SKM-1 (cell line): ENCODE measurements around the gene HOXB13.
"Not testable (repeated sequence)": the region's sequence is repeated elsewhere in the genome, so short reads cannot be mapped to it uniquely, and the experiment has no call there.

Source experiments
- DNase-seq: peaks from one replicate; lab custom pipeline; 2025; ENCODE audit not compliant: unreplicated experiment; lab: John Stamatoyannopoulos, UW

The HOXB13 gene

DNA sequence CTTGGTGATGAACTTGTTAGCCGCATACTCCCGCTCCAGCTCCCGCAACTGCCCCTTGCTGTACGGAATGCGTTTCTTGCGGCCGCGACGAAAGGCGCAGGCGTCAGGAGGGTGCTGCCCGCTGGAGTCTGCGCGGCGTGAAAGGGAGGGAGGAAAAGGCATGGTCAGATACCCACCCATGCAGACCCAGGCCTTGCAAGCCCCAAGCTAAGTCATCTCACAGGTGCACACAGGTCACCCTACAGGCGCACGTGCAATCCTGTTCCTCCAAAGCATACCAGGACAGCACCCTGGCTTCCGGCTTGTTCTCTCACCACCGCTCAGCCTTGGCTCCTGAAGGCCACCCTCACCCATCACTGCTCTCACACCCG lies 1.6 kb downstream of the HOXB13 start:
- no peak for DNase-seq

DNA sequence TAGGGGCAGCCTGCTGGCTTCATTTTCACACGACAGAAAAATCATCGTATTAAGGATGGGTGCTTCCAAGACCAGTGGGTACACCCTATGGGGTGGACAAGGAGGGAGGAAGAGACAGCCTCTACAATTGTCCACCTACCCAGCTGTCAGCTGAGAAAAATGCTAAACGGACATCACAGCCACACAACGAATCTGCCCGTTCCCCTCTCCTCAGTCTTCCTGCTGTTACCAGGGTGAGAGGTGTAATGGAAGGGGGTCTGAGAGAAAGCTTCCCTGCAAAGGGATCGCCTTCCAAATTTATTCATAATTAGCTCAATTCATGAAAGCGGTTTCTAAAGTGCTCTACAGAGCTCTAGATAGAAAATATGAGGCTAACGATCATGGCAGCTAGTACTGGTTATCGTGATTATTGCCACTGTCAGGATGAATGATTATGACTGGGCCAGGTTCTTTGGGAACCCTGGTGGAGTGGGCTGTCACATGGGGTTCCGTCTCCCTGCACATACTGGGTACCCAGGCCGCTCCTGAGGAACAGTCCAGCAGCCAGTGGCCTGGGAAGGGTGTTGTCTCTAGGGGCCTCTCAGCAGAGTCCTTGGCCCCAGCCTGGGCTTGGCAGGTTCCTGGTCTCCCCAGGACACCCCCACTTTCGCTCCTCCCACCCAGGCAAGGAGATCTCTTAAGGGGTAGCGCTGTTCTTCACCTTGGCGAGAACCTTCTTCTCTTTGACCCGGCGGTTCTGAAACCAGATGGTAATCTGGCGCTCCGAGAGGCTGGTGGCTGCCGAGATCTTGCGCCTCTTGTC lies 2.2 kb downstream of the HOXB13 start:
- no peak for DNase-seq

DNA sequence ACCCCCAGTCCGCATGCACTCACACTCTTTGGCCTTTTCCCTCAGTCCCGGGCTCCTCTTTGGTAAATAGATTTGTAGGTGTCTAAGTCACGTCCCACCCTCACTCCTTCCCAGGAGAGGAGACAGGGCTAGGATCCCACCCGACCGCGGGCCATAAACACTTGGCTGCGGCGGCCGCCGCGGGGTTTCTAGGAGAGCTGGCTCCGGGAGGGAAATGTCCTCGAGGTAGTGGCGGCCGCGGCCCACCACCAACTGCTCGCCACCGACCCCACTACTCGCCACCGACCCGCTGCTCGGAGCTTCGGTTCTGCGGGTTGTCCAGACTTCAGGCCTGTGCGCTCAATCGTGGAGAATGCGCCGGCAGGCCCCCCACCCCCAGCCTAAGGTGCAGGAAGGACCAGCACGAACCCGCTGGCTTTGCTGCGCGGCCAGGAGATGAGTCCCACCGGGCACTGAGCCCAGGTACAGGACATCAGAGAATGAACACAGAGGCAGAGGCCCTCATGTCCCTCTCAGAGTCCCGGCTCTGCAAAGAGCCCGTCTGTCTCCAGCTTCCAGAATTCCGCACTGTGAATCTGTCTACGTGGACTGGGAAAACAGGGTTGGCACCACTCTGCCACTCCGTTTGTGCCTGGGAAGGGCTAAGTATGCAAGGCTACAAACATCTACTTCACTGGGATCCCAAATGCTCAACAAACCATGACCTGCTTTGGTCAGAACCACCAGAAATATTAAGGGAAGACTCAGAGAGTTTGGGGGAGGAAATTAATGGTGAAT lies 3.1 kb downstream of the HOXB13 start:
- no peak for DNase-seq

DNA sequence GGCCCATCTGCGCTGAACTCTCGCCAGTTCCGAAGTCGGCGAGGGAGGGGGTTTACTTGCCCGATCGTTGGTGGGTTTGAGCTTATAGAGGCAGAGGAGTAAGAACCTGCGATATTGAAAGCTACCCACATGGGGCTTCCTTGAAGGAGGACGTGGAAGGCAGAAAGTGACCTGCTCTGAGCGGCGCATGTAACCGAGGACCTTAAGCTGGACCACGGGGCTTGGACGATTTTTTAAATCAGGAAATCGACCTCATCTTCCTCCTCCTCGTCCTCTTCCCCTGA lies 3.6 kb downstream of the HOXB13 start:
- no peak for DNase-seq

DNA sequence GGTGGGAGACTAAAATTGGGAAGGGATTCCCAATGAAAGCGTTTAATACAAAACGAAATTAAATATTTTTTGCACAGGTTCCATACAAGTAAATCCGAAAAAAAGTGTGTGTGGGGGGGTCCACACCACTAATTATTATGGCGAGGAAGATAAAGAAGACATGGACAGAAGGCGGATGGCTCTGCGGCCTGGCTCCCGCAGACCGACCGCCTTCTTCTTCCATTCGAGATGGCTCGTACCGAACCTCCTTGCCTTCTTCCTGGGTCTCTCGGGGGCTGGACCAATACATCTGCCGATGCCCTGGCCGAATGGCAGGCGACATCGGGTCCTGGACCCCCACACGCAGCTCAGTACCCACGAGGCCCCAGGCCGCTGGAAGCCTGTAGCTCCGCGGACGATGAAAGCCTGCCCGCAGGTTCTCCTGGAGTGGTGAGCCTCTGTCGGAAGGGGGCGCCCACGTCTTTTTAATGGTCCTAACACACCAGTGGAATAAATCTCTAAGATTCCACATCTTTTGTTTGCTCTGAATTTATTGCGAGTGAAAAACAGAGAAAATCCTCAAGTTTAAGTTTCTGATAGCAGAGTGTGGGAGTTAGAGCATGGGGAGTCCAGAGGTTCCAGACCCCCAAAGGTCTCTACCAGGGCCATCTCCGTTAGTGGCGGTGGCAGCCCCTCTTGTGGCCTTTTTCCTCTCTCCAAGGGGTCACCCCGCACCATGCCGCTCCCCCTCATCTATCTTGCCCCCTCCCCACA lies 4.1 kb downstream of the HOXB13 start:
- peak; percentile 20 for DNase-seq

DNA sequence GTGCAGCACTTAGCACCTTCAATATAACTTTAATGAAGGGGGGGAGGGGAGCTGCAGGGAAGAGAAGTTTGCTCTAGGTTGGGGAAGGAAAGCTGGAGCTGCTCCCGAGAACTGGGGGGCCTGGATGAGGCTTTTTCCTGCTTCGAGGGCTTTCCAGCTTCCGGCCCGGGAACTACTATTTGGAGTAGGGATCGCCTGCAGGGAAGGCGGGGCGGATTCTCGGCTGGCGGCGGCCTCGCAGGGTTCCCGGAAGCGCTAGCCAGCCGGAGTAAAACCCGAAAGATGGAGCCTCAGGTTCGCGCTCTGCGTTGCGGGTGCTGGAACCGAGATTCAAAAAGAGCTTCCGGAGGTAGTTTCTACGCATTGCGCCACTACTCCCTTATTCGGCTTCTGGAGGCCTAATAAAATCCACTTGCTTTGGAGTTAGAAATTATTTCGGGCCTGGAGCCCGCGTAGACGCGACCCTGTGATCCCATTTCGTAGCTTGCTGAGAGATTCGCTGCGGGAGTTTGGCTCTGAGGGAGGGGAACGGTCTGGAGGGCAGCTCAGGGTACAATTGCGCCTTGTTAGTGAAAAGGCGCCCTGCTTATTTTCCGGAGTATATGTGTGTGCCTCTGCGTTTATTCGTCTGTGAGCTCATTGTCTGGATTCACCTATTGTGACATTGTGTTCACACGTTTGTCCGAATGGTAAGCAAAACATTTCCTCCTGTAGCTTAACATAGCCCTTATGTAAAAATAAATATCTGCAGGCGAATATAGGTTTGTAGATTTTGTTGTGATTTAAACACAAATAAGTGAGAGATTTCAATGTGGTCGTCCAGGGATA lies 4.9 kb downstream of the HOXB13 start:
- no peak for DNase-seq

DNA sequence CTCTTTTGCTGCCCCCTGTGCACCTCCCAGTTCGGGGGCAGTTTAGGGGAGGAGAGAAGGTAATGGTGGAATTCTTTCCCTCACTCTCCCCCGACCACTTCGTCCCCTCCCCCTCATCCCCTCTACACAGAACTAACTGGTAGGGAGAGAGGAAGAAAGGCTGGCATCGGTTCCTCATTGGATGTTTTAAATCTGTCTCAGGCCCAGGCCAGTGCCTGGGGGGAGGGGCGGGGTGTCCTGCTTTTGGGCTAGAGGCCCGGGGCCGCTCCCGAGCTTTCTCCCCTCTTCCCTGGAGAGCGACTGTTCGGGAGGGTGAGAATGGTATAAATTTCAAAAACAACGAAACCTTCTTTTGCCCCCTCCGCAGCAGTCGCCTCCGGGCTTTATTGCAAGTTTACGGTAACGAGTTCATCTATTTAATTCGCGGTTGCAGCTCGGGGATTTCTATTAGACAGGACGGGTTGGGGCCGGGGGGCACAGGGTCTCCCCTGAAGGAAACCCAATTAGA lies 5.6 kb downstream of the HOXB13 start, which contains the start of gene PRAC2:
PRAC2 (plus strand) TSS at position 271 of the 508 bp plus-strand sequence. CDS start 1,226 bp downstream, outside the sequence.
- peak; percentile 63 for DNase-seq

DNA sequence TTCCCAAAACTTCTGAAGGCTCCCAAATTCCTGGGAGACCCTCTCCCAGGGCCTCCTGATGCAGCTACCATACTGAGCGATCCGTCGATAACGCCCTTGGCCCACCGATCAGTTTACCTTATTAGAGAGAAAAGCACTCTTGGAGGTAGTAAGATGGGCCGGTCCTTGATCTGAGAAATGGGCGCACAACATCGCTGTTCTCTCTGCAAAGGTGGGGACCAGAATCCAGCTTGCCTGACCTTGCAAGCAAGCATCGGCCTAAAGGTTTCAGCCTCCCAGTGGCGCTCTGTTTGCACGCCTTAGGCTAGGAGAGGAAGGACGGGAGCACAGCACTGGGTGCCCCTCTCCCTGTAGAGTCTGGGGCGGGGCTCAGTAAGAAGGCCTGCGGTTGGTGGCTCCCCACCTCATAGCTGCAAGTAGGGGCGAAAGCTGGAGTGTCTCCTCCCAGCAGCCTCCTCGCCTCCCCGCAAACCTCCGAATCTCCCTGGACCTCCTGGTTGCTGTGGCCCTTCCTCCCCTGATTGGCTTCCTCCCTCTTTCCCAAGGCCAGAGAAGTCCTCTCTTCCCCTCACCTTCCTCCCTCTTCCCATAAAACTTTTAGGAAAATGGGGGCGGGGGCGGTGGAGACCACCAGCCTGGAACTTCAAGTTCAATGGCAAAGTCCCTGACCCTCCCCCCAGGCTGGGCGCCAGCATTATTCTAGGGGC lies 6.2 kb downstream of the HOXB13 start, which contains the start of gene PRAC1:
PRAC1 (minus strand) TSS at position 318 of the 707 bp plus-strand sequence; CDS start at position 192, 126 bp downstream.
- DNase-seq, result no peak

DNA sequence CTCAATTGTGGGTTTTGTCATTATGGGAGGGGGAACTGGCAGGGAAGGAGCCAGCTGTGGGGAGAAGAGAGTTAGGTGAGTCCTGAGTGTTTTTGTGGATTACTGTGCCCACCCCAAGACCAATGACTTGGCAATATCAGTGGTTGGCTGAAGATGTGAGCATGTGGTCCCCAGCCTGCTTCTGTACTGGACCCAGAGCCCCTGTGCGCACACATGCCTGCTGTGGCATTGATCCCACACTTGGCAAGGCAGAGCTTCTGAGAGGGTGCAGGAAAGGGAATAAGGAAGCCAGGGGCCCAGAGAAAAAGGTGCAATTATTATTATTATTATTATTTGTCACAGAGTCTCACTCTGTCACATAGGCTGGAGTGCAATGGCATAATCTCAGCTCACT lies 7.5 kb downstream of the HOXB13 start:
- DNase-seq, result no peak

DNA sequence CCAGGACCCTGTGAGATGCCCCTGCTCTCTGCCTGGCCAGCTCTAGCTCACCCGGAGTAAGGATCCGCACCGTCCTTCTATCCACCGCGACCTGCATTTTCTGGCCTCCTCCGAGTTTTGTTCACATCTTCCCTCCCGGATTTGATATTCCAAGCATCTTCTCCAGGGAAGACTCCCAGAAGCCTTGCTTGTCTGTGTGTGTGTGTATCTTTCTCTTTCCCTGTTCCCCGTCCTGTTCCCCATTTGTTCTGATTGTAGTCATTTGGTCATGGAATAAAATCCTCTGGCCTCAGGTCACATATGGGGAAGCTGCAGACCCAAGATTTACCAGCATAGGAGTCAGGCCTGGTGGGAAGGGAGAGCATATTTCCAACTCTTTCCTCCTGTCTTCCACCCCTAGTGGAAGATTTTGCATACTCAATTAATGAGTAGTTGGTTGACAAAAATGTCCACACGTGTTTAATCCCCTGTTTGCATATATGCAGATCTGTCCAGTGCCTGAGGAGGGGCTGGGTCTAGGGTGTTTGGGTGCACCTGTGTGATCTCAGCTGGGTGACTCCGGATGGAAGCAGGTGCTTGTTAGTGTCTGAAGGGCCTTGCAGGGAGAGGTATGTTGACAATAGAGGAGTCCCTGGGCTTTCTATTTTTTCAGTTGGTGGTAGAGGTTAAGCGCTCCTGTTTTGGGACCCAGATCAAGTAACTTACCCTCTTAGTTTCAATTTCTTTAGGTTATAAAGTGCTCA lies 8.1 kb downstream of the HOXB13 start:
- no peak for DNase-seq

DNA sequence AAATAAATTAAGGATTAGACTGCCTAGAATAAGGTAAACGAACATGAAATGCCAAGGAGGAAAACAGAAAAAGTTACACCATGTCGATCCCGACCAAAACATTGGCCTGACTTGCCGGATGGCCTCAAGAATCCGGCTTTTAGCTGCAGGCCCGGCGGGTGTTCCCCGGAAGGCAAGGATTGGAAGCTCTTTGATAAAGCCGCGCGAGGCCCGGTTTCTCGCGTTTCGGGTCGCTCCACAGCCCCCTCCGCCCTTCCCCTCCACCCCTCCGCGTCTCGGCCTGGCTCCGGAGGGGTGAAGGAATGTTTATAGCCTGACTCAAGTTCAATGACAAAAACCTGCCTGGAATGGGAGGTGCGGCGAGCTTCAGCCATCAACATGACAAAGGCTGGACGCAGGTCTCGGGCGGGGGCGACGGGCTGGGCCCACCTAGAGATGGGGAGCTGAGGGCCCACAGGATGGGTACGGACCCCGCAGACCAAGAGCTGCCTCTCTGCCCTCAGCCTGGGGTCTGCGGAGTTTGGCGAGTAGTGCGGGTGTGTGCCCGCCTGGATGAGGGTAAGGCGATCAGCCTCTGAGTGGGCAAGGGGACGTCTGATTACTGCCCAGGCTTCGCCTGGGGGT lies 8.8 kb downstream of the HOXB13 start:
- no peak for DNase-seq

DNA sequence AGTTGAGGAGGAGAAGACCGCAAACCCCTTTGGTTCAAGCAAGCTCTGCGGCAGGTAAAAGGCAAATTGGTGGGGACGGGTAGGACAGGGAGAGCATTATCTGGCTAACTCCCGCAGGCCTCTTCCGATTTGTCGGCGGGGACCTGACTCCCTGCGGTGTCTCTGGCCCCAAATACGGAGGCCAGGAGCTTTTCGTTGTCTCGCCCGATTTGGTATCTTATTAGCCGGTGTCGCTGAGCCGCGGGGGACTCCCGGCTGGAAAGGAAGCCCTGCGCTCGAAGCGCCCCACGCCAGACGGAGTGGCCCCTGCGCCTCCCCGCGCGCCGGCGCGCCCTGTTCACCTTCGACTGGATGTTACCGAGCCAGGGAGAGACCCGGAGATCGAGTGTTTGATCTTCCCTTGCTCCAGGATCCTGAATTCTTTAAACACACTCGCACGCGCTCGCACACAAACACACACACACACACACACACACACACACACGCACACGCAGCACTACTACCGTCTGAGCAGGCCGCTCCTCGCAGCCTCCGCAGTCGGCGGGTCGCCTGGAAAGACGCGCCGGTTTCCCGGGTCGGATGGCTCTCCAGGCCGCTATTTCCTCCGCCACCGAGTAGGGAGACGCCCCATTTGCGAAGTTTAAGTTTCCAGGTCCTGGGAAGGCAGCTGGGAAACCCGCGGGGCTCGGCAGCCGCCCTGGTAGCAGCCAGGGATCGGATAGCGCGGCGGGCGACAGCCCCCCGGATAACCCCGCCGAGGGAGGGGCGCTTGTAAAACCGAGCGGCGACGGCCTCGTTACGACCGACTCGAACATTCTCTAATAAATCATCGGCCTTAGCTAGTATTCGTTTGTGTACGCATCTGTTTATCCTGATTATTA lies 9.5 kb downstream of the HOXB13 start:
- no peak for DNase-seq

DNA sequence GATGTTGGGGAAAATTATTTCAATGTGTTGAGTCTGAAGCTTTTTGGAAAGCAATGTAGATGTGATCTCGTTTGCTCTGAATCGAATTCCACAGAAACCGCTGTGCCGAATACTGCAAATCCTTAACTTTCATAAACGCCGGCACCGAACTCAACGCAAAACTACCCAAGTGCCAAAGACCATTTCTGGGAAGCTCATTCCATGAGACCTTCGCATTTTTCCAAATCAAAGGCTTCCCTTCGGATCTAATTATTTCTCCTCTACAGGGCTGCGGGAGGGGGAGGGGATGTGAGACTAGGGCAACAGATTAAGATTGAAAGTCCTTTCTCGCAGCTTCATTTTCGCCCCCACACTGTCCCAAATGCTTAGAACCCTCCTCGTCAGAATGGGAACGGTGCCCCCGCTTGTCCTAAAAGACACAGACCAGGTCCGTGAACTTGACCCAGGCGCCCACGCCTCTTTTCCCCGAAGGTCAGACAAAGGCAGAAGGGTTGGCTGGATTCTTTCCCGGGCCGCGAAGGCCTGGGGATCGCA lies 10.3 kb downstream of the HOXB13 start:
- no peak for DNase-seq

DNA sequence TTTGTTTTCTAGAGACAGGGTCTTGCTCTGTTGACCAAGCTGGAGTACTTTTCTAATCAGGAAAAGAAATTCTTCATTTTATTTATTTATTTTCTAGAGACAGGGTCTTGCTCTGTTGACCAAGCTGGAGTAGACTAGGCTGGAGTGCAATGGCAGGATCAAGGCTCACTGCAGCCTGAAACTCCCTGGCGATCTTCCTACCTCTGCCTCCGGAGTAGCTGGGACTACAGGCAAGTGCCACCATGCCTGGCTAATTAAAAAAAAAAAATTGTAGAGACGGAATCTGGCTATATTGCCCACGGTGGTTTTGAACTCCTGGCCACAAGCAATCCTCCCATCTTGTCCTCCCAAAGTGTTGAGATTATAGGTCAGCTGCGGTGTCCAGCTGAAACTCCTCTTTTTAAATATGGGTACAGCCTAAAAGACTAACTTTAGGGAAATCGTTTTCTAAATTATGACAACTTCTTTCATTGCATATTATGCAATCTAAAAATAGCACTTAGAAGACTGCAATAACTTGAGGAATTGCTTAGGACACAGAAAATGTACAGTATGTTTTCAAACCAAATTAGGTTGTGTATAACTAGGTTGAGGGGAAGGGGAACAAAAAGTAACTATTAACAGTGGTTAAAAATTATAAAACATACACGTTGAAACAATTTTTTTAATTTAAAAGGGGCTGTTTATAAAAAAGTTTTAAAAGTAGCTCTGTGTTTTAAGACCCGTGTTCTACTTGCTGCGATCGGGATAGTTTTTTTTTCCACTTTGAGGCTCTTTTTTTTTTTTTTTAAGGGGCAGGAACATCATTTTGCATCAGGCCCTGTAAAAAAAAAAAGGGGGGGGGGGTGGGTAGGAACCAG lies 11.0 kb downstream of the HOXB13 start:
- DNase-seq, result no peak

DNA sequence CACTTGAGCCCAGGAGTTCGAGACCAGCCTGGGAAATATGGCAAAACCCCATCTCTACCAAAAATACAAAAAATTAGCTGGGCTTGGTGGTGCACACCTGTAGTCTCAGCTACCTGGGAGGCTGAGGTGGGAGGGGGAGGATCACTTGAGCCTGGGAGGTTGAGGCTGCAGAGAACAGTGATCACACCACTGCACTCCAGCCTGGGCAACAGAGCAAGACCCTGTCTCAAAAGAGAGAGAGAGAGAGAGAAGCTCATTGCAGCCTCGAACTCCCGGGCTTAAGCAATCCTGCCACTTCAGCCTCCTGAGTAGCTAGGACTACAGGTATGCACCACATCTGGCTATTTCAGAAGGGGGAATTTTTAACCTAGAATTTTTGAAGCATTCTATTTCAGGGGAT lies 12.0 kb downstream of the HOXB13 start:
- DNase-seq, result not testable (repeated sequence)

DNA sequence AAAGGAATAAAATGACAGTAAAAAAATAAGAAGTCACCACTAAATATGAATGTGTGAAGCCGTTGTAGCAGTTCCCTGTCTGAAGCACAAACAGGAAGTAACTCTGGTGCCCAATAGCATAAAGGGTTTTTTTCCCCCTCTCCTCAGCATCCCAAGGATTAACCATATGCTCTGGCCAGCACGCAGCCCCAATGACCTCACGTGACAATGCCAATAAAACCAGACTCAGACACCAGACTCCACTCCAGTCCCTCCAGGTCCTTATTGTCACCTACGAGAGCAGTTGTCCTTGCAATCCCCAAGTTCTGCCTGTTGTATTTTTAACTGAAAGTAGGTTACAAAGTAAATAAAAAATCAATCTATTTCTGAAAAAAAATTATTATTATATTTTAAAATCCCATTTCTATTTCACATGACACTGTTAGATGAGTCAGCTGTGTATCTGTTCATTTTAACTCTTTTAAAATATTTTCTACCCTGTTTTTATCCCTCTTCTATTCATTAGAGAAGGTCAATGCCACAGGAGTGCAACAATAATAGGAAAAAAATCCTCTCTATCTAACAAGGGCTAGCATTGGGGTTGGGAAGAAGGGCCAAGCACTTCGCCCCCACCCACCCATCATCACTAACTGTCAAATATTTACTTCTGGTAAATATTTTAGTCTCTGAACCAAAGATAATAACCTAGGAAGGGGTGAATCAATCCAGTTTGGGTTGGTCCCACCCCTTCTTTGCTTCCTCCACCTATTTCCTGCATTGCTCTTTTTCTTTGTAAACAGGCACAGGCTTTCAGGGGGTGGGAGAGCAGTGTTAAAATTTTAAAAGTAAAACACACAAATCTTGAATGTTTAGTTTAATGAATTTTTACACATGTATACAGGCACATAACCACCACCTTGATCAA lies 12.8 kb downstream of the HOXB13 start:
- no peak for DNase-seq
